Measurements from ENCODE around the gene ARL15. TPM values are rescaled to one million over a fixed set of nuclear protein-coding genes. Genes with fewer than 3 reads are reported as not detected.

ARL15 gene
- total and polyA plus RNA-seq, 2 of the 8 experiments (the other 6 are each of a cell fraction or from before 2014, with no cell fraction given) = 9.9 to 21.2 TPM

DNA sequence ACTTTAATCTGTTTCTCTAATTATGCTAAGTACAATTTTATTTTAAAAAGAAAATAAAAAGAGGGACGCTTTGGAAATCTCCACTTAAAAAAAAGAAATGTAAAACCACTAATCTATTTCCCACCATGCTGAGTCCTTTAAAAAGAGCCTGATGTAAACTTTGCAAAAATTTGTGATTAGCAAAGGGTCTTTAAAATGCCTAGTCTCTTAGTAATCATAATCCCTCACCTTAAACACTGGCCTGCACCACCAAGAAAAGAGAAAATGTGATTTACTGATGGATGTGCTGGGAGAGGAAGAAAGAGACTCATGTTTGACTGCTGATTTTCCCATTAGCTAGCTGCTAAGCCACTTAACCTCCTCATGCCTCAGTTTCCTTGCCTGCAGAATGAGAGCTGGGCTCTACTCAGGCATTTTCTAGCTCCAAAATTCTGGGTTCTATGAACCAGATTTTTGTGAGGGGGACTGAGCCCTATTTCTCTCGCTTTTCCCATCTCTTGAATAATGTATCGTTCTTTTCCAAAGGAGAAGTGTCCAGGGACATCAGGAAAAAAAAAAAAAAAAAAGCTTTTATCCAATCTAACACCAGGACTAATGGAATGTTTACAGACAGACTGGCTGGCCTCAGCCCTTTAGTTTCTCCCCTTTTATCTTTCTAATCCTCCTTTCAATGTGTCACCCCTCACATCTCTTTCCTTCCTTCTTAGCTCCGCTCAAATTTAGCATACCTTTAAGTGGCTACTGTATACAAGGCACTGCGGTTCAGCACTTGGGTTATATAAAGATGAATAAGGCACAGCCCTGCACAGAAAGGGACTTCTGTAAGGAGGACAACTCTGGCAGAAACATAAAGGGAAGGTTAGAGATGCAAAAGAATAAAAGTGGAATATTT is 312.4 kb downstream of the ARL15 start (continued):
- TF ChIP-seq TAF7 (optimal IDR thresholded peaks at IDR 0.05; ENCODE audit: borderline replicate concordance, low read depth, low read length) = no peak
- no peak for TF ChIP-seq NANOG (IDR thresholded peaks at IDR 0.05; ENCODE audit: insufficient read depth, low read depth, low read length, poor library complexity, severe bottlenecking)
- TF ChIP-seq RNF2 (IDR thresholded peaks at IDR 0.05; ENCODE audit: borderline replicate concordance, low read depth, low read length, missing control alignments, poor library complexity, severe bottlenecking) = no peak
- TF ChIP-seq EP300 (IDR thresholded peaks at IDR 0.05; ENCODE audit: borderline replicate concordance in 1 of 2, low read depth in 2 of 2, low read length in 2 of 2) = no peak
- no peak for TF ChIP-seq JUND (IDR thresholded peaks at IDR 0.05; ENCODE audit: low read length)

All from H1 (cell line).